ENCODE measurements around the gene ST3GAL6.

Gene ST3GAL6

GRCh38 chr3:98778383-98778782 is 15.2 kb downstream of the ST3GAL6 start:
- DNase-seq: no peak

- DNase-seq: no peak
Observed at GRCh38 chr3:98778852-98779413, 15.8 kb downstream of the ST3GAL6 start.

- no peak for DNase-seq
Observed at GRCh38 chr3:98779541-98780335, 16.6 kb downstream of the ST3GAL6 start.

GRCh38 chr3:98780343-98780742 is 17.2 kb downstream of the ST3GAL6 start:
- DNase-seq: no peak

GRCh38 chr3:98782824-98783500 is 19.8 kb downstream of the ST3GAL6 start:
- DNase-seq: no peak

GRCh38 chr3:98784042-98784441 is 20.9 kb downstream of the ST3GAL6 start:
- no peak for DNase-seq

GRCh38 chr3:98784666-98785600 is 21.8 kb downstream of the ST3GAL6 start:
- no peak for DNase-seq

GRCh38 chr3:98786364-98787006 is 23.3 kb downstream of the ST3GAL6 start:
- DNase-seq: no peak

- DNase-seq: no peak
Observed at GRCh38 chr3:98787181-98787580, 24.0 kb downstream of the ST3GAL6 start.

GRCh38 chr3:98788651-98789050 is 25.5 kb downstream of the ST3GAL6 start:
- DNase-seq: no peak

- no peak for DNase-seq
Observed at GRCh38 chr3:98791341-98792325, 28.5 kb downstream of the ST3GAL6 start.

GRCh38 chr3:98793971-98794370 is 30.8 kb downstream of the ST3GAL6 start:
- no peak for DNase-seq

- DNase-seq: no peak
Observed at GRCh38 chr3:98796334-98796733, 33.2 kb downstream of the ST3GAL6 start.

GRCh38 chr3:98797905-98798304 is 34.8 kb downstream of the ST3GAL6 start:
- DNase-seq: no peak

GRCh38 chr3:98798820-98799219 is 35.7 kb downstream of the ST3GAL6 start:
- no peak for DNase-seq

GRCh38 chr3:98799479-98799878 is 36.3 kb downstream of the ST3GAL6 start:
- DNase-seq: no peak

GRCh38 chr3:98800401-98800800 is 37.3 kb downstream of the ST3GAL6 start:
- DNase-seq: no peak

- no peak for DNase-seq
Observed at GRCh38 chr3:98801043-98801747, 38.1 kb downstream of the ST3GAL6 start.

- DNase-seq: no peak
Observed at GRCh38 chr3:98805571-98805970, 42.4 kb downstream of the ST3GAL6 start.

GRCh38 chr3:98806521-98806920 is 43.4 kb downstream of the ST3GAL6 start:
- no peak for DNase-seq

GRCh38 chr3:98807011-98807410 is 43.9 kb downstream of the ST3GAL6 start:
- DNase-seq: no peak
